Chondrocyte (in vitro differentiated cells): ENCODE data around the gene METTL25B. TPM values are rescaled to one million over a fixed set of nuclear protein-coding genes. Genes with fewer than 3 reads are reported as not detected.

Experiments
- DNase-seq: peaks from one replicate; pipeline ENCODE4 v3.0.0; 2021; ENCODE audit warnings: mixed read lengths, low spot score
- H3K27ac Mint-ChIP-seq: one replicate; pipeline ENCODE4 v1.8.0; 2021; ENCODE audit warnings: mild to moderate bottlenecking, moderate library complexity, mixed read lengths; ENCODE audit not compliant: unreplicated experiment
- H3K27me3 Mint-ChIP-seq: 2 replicates; pipeline ENCODE4 v1.8.0; 2021; ENCODE audit warnings: low read depth, mixed read lengths
- H3K36me3 Mint-ChIP-seq: 2 replicates; pipeline ENCODE4 v1.8.0; 2021; ENCODE audit warnings: low read depth, mixed read lengths
- H3K4me1 Mint-ChIP-seq: 2 replicates; pipeline ENCODE4 v1.8.0; 2021; ENCODE audit warnings: low read depth, mild to moderate bottlenecking, mixed read lengths
- H3K4me3 Mint-ChIP-seq: one replicate; pipeline ENCODE4 v1.8.0; 2021; ENCODE audit warnings: mild to moderate bottlenecking, moderate library complexity, mixed read lengths; ENCODE audit not compliant: unreplicated experiment
- H3K9me3 Mint-ChIP-seq: 2 replicates; pipeline ENCODE4 v1.8.0; 2021; ENCODE audit warnings: low read depth, mixed read lengths
- CTCF ChIP-seq: fragments of 200-600 bp; sonication (generic); IDR thresholded peaks from 2 replicates; pipeline ENCODE4 v1.5.0; 2021; ENCODE audit warnings: antibody characterized with exemption, mild to moderate bottlenecking, moderate library complexity
- total RNA-seq: library from RNA; stranded (reverse); gene quantifications from 3 replicates; pipeline ENCODE4 v1.2.1, GENCODE V29; 2021

The METTL25B gene
- total RNA-seq, 1 donor from 2014 or later = 11.4 TPM

- Mint-ChIP-seq H3K27ac (peak overlapping the region; percentile 53), H3K4me3 (no peak overlapping the region), H3K4me1 (peaks cover 70% of the 10 kb centered on the region), H3K27me3 (no peaks in the 10 kb centered on the region), H3K36me3 (peaks cover 9% of the 10 kb centered on the region), H3K9me3 (no peaks in the 10 kb centered on the region)
- no peak for DNase-seq
- TF ChIP-seq CTCF = no peak
Observed at GRCh38 chr1:156772728-156773497, 44.6 kb downstream of the METTL25B start.

- H3K4me1 Mint-ChIP-seq = peaks cover 67% of the 10 kb centered on the region
- H3K4me3 Mint-ChIP-seq = no peak overlapping the region
- peaks cover 9% of the 10 kb centered on the region for H3K36me3 Mint-ChIP-seq
- peak; percentile 40 for TF ChIP-seq CTCF
- DNase-seq = no peak
- H3K9me3 Mint-ChIP-seq = no peaks in the 10 kb centered on the region
- peak overlapping the region; percentile 53 for H3K27ac Mint-ChIP-seq
- no peaks in the 10 kb centered on the region for H3K27me3 Mint-ChIP-seq
Observed at GRCh38 chr1:156773607-156774006, 45.3 kb downstream of the METTL25B start.

- H3K4me1 Mint-ChIP-seq = peaks cover 49% of the 10 kb centered on the region
- no peak for DNase-seq
- H3K36me3 Mint-ChIP-seq = peaks cover 9% of the 10 kb centered on the region
- no peaks in the 10 kb centered on the region for H3K9me3 Mint-ChIP-seq
- H3K27me3 Mint-ChIP-seq = no peaks in the 10 kb centered on the region
- no peak for TF ChIP-seq CTCF
- no peak overlapping the region for H3K4me3 Mint-ChIP-seq
- H3K27ac Mint-ChIP-seq = peak overlapping the region; percentile 25
Observed at GRCh38 chr1:156775799-156776198, 47.5 kb downstream of the METTL25B start.

- H3K27me3 Mint-ChIP-seq = no peaks in the 10 kb centered on the region
- H3K4me3 Mint-ChIP-seq = no peak overlapping the region
- H3K4me1 Mint-ChIP-seq = peaks cover 50% of the 10 kb centered on the region
- H3K36me3 Mint-ChIP-seq = peaks cover 6% of the 10 kb centered on the region
- no peak for TF ChIP-seq CTCF
- H3K9me3 Mint-ChIP-seq = no peaks in the 10 kb centered on the region
- DNase-seq = no peak
- peak overlapping the region; percentile 13 for H3K27ac Mint-ChIP-seq
Observed at GRCh38 chr1:156776942-156777341, 48.7 kb downstream of the METTL25B start.

GRCh38 chr1:156777573-156777972 is 49.3 kb downstream of the METTL25B start:
- no peaks in the 10 kb centered on the region for H3K9me3 Mint-ChIP-seq
- peak overlapping the region; percentile 13 for H3K27ac Mint-ChIP-seq
- H3K4me3 Mint-ChIP-seq = no peak overlapping the region
- H3K27me3 Mint-ChIP-seq = no peaks in the 10 kb centered on the region
- no peak for TF ChIP-seq CTCF
- H3K4me1 Mint-ChIP-seq = peaks cover 44% of the 10 kb centered on the region
- DNase-seq = no peak
- H3K36me3 Mint-ChIP-seq = peaks cover 11% of the 10 kb centered on the region
